Endothelial cell of umbilical vein (primary cell): ENCODE results near the gene FST. TPM values are rescaled to one million over a fixed set of nuclear protein-coding genes. Genes with fewer than 3 reads are reported as not detected.

Source experiments
- BruUV-seq: library from RNA; stranded (reverse); fragments of 400-500 nt; replicated peaks from 2 replicates; lab custom pipeline; 2021; lab: Mats Ljungman, UMichigan
- CTCF ChIA-PET: fragments of 300-600, 350-600 bp; sonication (Branson Sonifier 250); formaldehyde crosslinking; loops from one replicate; lab custom pipeline; 2021; ENCODE audit warnings: antibody characterized with exemption, inconsistent platforms; lab: Charles Lee
- POLR2A ChIA-PET: fragments of 300-600, 350-600 bp; sonication (Branson Sonifier 250); formaldehyde crosslinking; loops from one replicate; lab custom pipeline; 2021; ENCODE audit warnings: antibody characterized with exemption, inconsistent platforms; lab: Charles Lee
- DNase-seq: peaks from one replicate; pipeline ENCODE4 v3.0.0-alpha.2; 2011; ENCODE audit warnings: low read depth, low spot score
- FAIRE-seq: peaks from 2 replicates; lab custom pipeline; 2011; peaks lifted over from hg19 to GRCh38; lab: Jason Lieb, UNC
- H2AFZ ChIP-seq: 2 replicates; pipeline ENCODE4 v1.6.0; 2012; ENCODE audit warnings: low read depth, low read length, control low read depth, inconsistent platforms
- H3K27ac ChIP-seq: 2 replicates; pipeline ENCODE4 v1.5.1; 2011; ENCODE audit warnings: low read depth, mild to moderate bottlenecking, control low read depth, low read length, moderate library complexity; ENCODE audit not compliant: insufficient read depth
- H3K27me3 ChIP-seq, 2 experiments: 2 replicates each; pipeline versions ENCODE4 v1.6.0 to v1.6.1; 2011; ENCODE audit warnings: low read length in 2 of 2, mixed read lengths in 1 of 2; ENCODE audit not compliant: control insufficient read depth in 2 of 2, insufficient read depth in 2 of 2
- H3K36me3 ChIP-seq, 2 experiments: 2 replicates in 1 of 2; 3 replicates in 1 of 2; pipeline ENCODE4 v1.5.1; 2011; ENCODE audit warnings: low read length in 2 of 2, mild to moderate bottlenecking in 1 of 2, moderate library complexity in 1 of 2; ENCODE audit not compliant: control insufficient read depth in 2 of 2, insufficient read depth in 2 of 2; ENCODE audit errors: extremely low read depth in 1 of 2
- H3K4me1 ChIP-seq: 3 replicates; pipeline ENCODE4 v1.5.1; 2011; ENCODE audit warnings: mild to moderate bottlenecking, low read length; ENCODE audit not compliant: control insufficient read depth, insufficient read depth; ENCODE audit errors: extremely low read depth
- H3K4me2 ChIP-seq: 2 replicates; pipeline ENCODE4 v1.6.1; 2011; ENCODE audit warnings: low read length, control low read depth, mixed read lengths; ENCODE audit not compliant: insufficient read depth
- H3K4me3 ChIP-seq, 3 experiments: fragments of 200-600 bp in 1 of 3; sonication (generic), shearing (Covaris generic) in 1 of 3; replicated peaks in 1 of 3; 2 replicates each; pipeline ENCODE4 v1.5.1; 2011 to 2016; ENCODE audit warnings: control low read depth in 3 of 3, low read length in 3 of 3, mild to moderate bottlenecking in 2 of 3, inconsistent platforms in 1 of 3, low read depth in 1 of 3, moderate library complexity in 1 of 3; ENCODE audit not compliant: insufficient read depth in 1 of 3
- H3K79me2 ChIP-seq: 2 replicates; pipeline ENCODE4 v1.6.0; 2012; ENCODE audit warnings: low read length, inconsistent platforms; ENCODE audit not compliant: control insufficient read depth, insufficient read depth
- H3K9ac ChIP-seq: replicated peaks from 2 replicates; pipeline ENCODE3; 2011; ENCODE audit warnings: low read length, control low read depth; ENCODE audit not compliant: insufficient read depth; ENCODE audit errors: extremely low read depth
- H3K9me1 ChIP-seq: replicated peaks from 3 replicates; pipeline ENCODE4 v1.6.0; 2011; ENCODE audit warnings: mild to moderate bottlenecking, low read length; ENCODE audit not compliant: control insufficient read depth, insufficient read depth; ENCODE audit errors: extremely low read depth
- H3K9me3 ChIP-seq: replicated peaks from 2 replicates; pipeline ENCODE4 v1.5.1; 2012; ENCODE audit warnings: low read length, inconsistent platforms; ENCODE audit not compliant: control insufficient read depth, insufficient read depth
- H4K20me1 ChIP-seq: replicated peaks from 2 replicates; pipeline ENCODE3; 2011; ENCODE audit warnings: mild to moderate bottlenecking, low read length; ENCODE audit not compliant: control insufficient read depth, insufficient read depth; ENCODE audit errors: extremely low read depth
- EZH2 ChIP-seq: IDR thresholded peaks from 2 replicates; pipeline ENCODE4 v1.6.1; 2012; ENCODE audit warnings: borderline replicate concordance, low read depth, mild to moderate bottlenecking, moderate library complexity, low read length, inconsistent platforms; ENCODE audit not compliant: severe bottlenecking
- FOS ChIP-seq: IDR thresholded peaks from 2 replicates; pipeline ENCODE4 v1.6.1; 2011; ENCODE audit warnings: mild to moderate bottlenecking, low read length, moderate library complexity, borderline replicate concordance; ENCODE audit not compliant: insufficient read depth
- GATA2 ChIP-seq: IDR thresholded peaks from 2 replicates; pipeline ENCODE4 v1.7.0; 2011; ENCODE audit warnings: low read depth, mild to moderate bottlenecking, moderate library complexity, mixed read lengths, low read length; ENCODE audit not compliant: insufficient read length, insufficient read depth
- JUN ChIP-seq: IDR thresholded peaks from 2 replicates; pipeline ENCODE4 v1.6.1; 2011; ENCODE audit warnings: borderline replicate concordance, low read depth; ENCODE audit not compliant: insufficient read length, insufficient read depth
- MAX ChIP-seq: IDR thresholded peaks from 2 replicates; pipeline ENCODE4 v1.6.1; 2011; ENCODE audit not compliant: insufficient read depth, insufficient read length
- MYC ChIP-seq: IDR thresholded peaks from one replicate; pipeline ENCODE4 v1.6.1; 2011; ENCODE audit warnings: mild to moderate bottlenecking, low read depth, low read length
- POLR2A ChIP-seq: IDR thresholded peaks from 2 replicates; pipeline ENCODE4 v1.6.1; 2012; ENCODE audit warnings: low read depth, mild to moderate bottlenecking, control low read depth, low read length
- POLR2AphosphoS5 ChIP-seq: IDR thresholded peaks from 2 replicates; pipeline ENCODE4 v1.6.1; 2012; ENCODE audit warnings: low read depth, mild to moderate bottlenecking, control low read depth, low read length, moderate library complexity; ENCODE audit not compliant: insufficient read depth
- dilution Hi-C: fragments of 300-500 bp; cut with MboI; formaldehyde crosslinking; loops from one replicate; pipeline ENCODE4 v1.15.0; 2019; ENCODE audit warnings: low sequenced_read_pairs; ENCODE audit not compliant: extremely low pct_ligation_motif_present
- intact Hi-C: fragments of 100-400 bp; cut with micrococcal nuclease; formaldehyde crosslinking; loops from one replicate; pipeline ENCODE4 v1.10.0; 2022
- polyA plus RNA-seq, 4 experiments: library from polyadenylated mRNA; depleted of rRNA in 3 of 4; stranded (reverse) in 3 of 4; unstranded in 1 of 4; fragments of >200 nt; gene quantifications; 2 replicates each; pipeline versions ENCODE4 v1.2.1 to v1.2.3, GENCODE V29; 2011 to 2012; ENCODE audit warnings: missing spikeins in 1 of 4
- total RNA-seq: library from RNA; stranded (reverse); gene quantifications from 2 replicates; pipeline ENCODE4 v1.2.3, GENCODE V29; 2021
- TF ChIP-seq, protein P1 (sequence below), 2 donors: IDR thresholded peaks; 1 replicate in 1 of 2; 2 replicates in 1 of 2; pipeline ENCODE4 v1.5.1; 2011; ENCODE audit warnings: low read length in 2 of 2, mild to moderate bottlenecking in 2 of 2, moderate library complexity in 2 of 2, control low read depth in 1 of 2, inconsistent platforms in 1 of 2, low read depth in 1 of 2; ENCODE audit not compliant: insufficient read depth in 1 of 2; ENCODE audit errors: extremely low read depth in 1 of 2

The FST gene
- total and polyA plus RNA-seq, 2 donors (not counting 3 experiments of a cell fraction or from before 2014, with no cell fraction given) = 20.8 to 46.0 TPM

DNA sequence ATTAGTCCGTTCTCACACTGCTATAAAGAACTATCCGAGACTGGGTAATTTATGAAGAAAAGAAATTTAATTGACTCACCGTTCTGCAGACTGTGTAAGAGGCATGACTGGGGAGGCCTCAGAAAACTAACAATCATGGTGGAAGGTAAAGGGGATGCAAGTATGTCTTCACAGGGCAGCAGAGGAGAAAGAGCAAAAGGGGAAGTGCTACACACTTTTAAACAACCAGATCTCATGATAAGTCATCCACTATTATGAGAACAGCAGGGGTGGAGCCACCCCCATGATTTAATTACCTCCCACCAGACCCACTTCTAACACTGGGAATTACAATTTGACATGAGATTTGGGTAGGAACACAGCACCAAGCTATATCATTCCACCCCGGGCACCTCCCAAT lies 26.6 kb downstream of the FST start:
- H3K9ac ChIP-seq = no peak overlapping the region
- no peak overlapping the region for H3K4me3 ChIP-seq
- no peak overlapping the region for H2AFZ ChIP-seq
- peaks cover 0 to 8% of the 10 kb centered on the region in 2 experiments for H3K27me3 ChIP-seq
- dilution Hi-C loops = no loop called here
- intact Hi-C loops = no loop called here
- no peaks in the 10 kb centered on the region for H3K4me1 ChIP-seq
- no peaks in the 10 kb centered on the region for H3K9me1 ChIP-seq
- FAIRE-seq (no peak), DNase-seq (no peak)
- no peaks in the 10 kb centered on the region for H4K20me1 ChIP-seq
- ChIA-PET CTCF (no interaction called here), POLR2A (no interaction called here)
- H3K9me3 ChIP-seq = no peaks in the 10 kb centered on the region
- H3K36me3 ChIP-seq = no peaks in the 10 kb centered on the region
- no peak overlapping the region for H3K4me2 ChIP-seq
- H3K79me2 ChIP-seq = no peaks in the 10 kb centered on the region
- H3K27ac ChIP-seq = no peak overlapping the region
- no TSS peak for BruUV-seq
- TF ChIP-seq POLR2AphosphoS5 (no peak), MAX (no peak), EZH2 (no peak), POLR2A (no peak), FOS (no peak), JUN (no peak), MYC (no peak), GATA2 (no peak)
- TF ChIP-seq, protein P1, sequence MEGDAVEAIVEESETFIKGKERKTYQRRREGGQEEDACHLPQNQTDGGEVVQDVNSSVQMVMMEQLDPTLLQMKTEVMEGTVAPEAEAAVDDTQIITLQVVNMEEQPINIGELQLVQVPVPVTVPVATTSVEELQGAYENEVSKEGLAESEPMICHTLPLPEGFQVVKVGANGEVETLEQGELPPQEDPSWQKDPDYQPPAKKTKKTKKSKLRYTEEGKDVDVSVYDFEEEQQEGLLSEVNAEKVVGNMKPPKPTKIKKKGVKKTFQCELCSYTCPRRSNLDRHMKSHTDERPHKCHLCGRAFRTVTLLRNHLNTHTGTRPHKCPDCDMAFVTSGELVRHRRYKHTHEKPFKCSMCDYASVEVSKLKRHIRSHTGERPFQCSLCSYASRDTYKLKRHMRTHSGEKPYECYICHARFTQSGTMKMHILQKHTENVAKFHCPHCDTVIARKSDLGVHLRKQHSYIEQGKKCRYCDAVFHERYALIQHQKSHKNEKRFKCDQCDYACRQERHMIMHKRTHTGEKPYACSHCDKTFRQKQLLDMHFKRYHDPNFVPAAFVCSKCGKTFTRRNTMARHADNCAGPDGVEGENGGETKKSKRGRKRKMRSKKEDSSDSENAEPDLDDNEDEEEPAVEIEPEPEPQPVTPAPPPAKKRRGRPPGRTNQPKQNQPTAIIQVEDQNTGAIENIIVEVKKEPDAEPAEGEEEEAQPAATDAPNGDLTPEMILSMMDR (IDR thresholded peaks at IDR 0.05; ENCODE audit: extremely low read depth in 1 of 2, insufficient read depth in 1 of 2, low read depth in 1 of 2, low read length in 2 of 2) = no peak
